ENCODE data around the gene NDRG3.

Gene NDRG3
- total RNA-seq = 48.7 to 63.1 reads per million in 2 donors

- peak; percentile 84 for DNase-seq
Observed at GRCh38 chr20:36745927-36746659, at the start of gene NDRG3. NDRG3 (minus strand) TSS chr20:36746090; CDS start chr20:36721735, 24,355 bp downstream.

- DNase-seq = no peak
Observed at GRCh38 chr20:36794116-36794474, 48.2 kb upstream of the NDRG3 start.

- DNase-seq = no peak
Observed at GRCh38 chr20:36793294-36794115, 47.6 kb upstream of the NDRG3 start.

DNA sequence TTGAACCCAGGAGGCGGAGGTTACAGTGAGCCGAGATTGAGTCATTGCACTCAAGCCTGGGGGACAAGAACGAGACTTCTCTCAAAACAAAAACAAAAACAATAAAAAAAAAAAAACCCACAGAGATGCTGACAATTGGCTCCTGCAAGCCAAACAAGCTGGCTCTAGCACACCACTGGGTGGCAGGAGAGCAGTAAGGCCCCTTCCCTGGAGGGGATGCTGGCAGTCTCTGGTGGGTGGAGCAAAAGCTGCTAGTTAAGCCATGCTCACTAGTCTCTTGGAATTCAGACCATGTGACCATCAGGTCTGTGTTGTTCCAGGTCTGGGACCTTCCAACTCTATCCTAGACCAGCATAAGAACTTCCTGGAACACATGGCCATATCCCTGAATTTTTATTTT, 46.5 kb upstream of the NDRG3 start:
- no peak for DNase-seq

DNA sequence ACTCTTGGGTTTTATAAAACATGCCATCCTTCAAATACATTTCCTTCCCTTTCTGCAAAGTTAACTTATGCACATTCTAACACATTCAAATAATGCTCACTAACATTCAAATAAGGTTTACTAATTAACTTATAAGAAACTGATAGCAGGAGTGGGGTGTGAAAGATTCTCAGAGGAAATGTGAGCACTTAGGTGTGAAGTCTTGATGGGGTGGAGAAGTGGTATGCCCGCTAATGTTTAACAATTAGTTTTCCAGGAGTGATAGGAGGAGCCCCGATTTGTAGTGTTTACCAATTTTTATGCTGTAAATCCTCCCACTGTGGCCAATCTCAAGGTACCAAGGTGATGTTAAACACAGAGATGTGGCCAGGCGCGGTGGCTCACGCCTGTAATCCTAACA, 46.0 kb upstream of the NDRG3 start:
- no peak for DNase-seq

DNA sequence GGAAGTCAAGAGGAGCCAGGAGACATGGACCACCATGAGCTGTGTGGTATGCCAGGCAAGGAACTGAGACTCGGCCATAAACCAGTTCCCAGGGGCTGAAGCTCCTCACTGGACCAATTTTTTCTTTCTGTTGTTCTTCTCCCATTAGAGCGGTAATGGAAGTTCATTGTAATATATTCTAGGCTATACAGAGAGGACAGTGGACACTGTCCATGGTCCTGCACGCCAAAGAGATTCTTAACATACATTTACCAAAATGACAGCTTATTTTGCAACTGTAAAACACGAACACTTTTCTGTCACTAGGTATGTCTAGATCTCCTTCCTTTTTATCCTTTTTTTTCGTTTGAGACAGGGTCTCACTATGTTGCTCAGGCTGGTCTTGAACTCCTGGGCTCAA, 40.8 kb upstream of the NDRG3 start:
- DNase-seq = no peak

GRCh38 chr20:36786246-36786645, 40.4 kb upstream of the NDRG3 start:
- DNase-seq = no peak

DNA sequence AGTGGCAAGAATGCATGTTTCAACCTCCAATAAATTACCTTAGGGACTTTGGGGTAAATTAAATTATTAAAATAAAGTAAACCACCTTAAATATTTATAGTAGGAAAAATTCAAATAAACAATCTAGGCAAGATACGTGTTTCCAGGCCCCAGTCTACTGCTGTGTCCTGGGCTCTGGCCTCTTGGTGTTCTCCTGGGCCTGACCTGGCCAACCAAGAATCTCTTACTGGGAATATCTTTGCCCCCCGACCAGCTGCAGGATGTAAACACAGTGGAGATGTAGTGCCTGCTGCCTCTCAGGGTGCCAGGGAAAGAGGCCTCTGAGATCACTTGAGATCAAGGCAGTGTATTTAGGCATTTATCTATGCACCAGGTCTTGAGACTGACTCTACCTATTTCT, 39.4 kb upstream of the NDRG3 start:
- no peak for DNase-seq

- DNase-seq = no peak
Observed at GRCh38 chr20:36784900-36785299, 39.0 kb upstream of the NDRG3 start.

GRCh38 chr20:36784116-36784515, 38.2 kb upstream of the NDRG3 start:
- no peak for DNase-seq

DNA sequence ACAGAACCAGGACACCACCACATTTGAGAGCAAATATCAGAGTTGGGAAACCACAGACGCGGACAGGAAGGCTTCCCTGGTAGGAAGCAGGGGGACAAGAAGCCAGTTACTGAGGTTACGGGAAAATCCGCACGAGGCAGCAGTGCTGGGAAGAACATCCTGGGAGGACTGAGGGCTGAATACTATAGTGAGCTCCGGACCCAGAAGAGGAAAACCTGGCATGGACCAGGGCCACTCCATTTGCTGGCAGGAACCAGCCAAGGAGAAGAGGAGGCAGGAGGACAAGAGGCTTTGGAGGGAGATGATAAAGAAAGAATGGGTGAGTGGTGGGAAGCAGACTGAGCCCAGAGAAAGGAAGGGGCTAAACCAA, 33.8 kb upstream of the NDRG3 start:
- DNase-seq = no peak

DNA sequence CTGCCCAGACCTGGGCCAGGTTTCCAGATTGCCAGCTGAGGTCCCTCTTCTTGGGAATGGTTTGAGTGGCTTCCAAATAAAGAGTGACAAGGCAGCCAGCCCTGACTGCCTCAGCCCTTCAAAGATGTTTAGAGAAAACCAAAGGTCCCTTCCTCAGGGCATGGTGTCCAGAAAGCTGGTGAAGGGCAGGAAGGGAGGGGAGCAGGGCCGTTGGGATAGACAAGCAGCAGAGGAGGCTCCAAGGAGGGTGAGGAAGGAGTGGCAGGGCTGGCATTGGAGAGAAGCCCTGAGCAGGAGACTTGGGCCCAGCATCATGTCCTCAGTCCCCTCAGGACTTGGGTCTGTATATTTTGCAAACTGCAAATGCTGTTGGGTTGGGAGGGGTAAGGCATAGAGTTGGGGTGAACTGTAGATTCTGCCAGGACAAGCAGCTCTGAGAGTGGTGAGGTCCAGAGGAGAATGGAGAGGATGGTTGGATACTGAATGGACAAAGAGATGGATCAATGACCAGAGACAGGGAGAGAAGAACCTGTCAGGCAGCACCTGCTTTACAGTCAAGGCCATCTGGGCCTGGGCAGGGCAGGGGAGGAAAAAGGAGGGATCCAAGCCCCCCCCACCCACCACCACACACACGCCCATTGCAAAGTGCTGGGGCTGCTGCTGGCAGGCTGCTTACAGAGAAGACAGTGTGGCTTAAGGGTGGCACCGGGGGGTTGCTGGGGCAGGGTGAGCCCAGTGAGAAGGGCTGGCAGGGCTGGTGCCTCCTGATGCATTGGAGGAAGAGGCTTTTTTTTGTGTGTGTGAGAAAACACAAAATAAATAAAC, 33.2 kb upstream of the NDRG3 start:
- no peak for DNase-seq

- DNase-seq = no peak
Observed at GRCh38 chr20:36777576-36777975, 31.7 kb upstream of the NDRG3 start.

DNA sequence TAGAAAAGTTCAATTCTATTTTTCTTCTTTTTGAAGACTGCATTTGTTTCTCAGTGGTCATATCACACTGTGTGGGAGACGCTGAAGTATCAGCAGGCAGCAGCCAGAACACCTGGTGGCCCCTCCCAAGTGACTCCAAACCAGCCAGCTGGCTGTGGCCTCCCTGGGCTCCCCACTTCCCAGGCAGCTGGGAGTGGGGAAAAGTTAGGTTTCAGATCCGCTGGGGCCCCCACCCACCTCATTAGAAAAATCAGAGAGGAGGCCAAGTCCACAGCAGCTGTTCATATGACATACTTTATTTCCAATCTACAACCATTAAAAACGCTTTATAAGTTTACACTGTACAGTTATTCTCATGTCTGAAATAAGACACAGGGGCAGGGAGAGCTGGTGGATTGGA, 31.3 kb upstream of the NDRG3 start:
- no peak for DNase-seq

DNA sequence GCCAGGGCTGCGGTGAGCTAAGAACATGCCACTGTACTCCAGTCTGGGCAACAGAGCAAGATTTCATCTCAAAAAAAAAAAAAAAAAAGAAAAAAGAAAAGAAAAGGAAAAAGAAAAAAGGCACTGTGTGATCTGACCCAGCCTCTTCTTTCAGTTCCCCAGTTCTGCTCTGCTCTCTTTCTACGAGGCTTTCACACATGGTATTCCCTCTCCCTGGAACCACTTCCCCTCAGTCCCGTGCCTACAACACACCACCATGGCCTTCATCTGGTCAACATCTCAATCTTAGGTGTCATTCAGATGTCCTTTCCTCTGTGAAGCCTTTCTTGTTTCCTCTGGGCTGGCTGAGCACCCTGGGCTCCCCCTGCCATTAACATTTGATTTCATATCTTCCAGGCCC, 29.9 kb upstream of the NDRG3 start:
- DNase-seq = no peak

DNA sequence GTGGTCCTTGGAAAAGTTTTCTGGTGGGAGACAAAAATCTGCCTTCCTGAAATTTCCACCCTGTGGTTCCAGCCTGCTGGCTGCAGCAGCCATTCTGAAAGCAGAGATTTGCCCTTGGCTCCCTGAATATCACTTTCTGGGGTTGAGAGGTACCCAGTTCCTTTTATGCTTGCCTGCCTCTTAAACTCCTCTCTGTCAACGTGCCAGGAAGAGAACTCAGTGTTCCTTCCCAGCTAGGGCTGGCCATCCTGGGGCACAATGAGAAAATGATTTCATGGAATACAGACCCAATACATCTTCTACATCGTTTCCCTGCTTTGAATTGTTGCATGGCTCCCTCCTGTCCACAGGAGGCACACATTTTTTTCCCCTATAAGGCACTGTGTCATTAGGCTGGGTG, 29.3 kb upstream of the NDRG3 start:
- DNase-seq = no peak

DNA sequence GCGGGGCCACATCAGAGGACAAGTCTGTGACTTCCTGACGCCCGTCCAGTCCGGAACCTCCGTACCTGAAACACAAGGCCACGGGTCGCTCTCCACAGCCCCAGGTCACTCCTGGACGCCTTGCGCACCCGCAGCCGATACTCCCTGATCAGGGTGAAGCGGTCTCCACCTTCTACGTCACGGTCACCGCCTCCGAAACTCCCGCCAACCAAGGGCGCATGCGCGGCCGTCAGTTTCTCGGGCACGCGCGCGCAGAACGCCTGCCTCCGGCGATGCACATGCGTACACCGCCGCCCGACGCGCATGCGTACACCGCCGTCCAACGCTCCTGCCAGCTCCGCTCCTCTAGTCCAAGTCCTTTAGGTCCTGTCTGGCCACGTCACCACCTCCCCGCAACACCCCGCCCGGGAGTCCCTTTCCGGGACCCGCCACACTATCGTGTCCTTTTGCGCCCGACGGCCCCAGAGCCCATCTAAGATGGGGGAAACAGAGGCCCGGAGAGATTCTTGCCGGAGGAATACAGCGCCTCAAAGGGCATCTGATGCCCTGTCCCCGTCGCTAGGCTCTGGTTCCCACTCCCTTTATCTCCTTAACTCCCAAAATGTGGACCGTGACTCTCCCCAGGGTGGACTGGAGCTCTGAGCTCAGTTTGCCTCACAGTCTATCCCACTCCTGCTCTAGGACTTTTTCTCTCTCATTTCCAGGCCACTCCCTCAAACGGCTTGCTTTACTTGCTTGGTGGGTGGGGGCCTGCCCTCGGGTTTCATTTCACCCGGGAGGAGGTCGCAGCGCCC, 27.9 kb upstream of the NDRG3 start, which contains the start of gene DSN1:
Gene DSN1, minus strand, starts transcription at position 167 of the 794 bp plus-strand sequence. CDS start 2,305 bp downstream, outside the sequence.
- peak; percentile 99 for DNase-seq

DNA sequence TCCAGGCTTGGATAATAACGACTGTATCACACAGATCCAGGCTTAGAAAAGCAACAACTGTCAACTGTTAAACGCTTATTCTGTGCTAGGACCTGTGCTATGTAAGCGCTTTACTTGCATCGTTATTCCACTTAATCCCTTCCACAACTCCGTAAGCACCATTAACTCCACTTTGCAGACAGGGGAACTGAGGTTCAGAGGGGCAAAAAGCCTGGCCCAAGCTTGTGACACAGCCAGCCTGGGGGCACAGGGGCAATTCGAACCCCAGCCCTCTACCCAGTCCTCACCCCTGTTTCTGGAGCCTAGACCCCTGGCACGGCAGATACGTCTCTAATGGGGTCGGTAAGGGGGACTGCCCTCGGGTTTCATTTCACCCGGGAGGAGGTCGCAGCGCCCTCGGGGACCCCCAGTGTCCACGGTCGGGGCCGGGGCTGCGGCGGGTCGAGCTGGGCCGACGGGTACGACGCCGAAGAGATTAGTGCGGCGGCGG, 27.3 kb upstream of the NDRG3 start:
- no peak for DNase-seq

DNA sequence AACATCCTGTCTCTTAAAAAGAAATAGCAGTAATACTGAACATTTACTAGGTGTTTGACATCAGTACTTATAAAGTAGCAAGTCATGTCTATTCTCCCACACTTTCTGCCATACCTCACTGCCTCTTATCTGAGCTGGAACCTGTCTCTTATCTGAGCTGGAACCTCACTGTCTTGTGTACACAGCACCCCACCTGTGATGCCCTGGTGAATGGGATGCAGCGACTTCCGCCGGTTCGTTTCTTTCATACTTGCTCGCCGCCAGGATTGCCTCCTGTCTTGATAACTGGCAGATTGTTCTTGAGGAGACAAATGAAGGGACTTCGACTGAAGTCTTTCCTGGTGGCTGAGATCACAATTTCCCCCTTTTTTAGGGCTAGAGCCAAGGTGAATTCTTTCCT, 24.8 kb upstream of the NDRG3 start:
- no peak for DNase-seq

- no peak for DNase-seq
Observed at GRCh38 chr20:36768768-36769430, 23.0 kb upstream of the NDRG3 start.

GRCh38 chr20:36761125-36761524, 15.2 kb upstream of the NDRG3 start:
- no peak for DNase-seq

GRCh38 chr20:36760647-36761046, 14.8 kb upstream of the NDRG3 start:
- no peak for DNase-seq

Data from T-helper 9 cell (primary cell).